SJSA1 (cell line): ENCODE results near the gene ZNF451. TPM values are rescaled to one million over a fixed set of nuclear protein-coding genes. Genes with fewer than 3 reads are reported as not detected.
A peak's percentile ranks its signal among the peaks of the same experiment; 100 is the strongest.
"Not testable (repeated sequence)": the region's sequence is repeated elsewhere in the genome, so short reads cannot be mapped to it uniquely, and the experiment has no call there.

Experiments used
- DNase-seq, 2 experiments: peaks; one replicate each; pipeline ENCODE4 v3.0.0-alpha.2; 2015 to 2020; ENCODE audit warnings: low spot score in 2 of 2, low read depth in 1 of 2
- H3K27ac ChIP-seq: fragments of 250-450 bp; sonication (Bioruptor Pico); 2 replicates; pipeline ENCODE4 v1.5.1; 2020; ENCODE audit warnings: mild to moderate bottlenecking, moderate library complexity
- H3K27me3 ChIP-seq: fragments of 250-450 bp; sonication (Bioruptor Pico); replicated peaks from 2 replicates; pipeline ENCODE4 v1.5.1; 2020; ENCODE audit warnings: mild to moderate bottlenecking, moderate library complexity
- H3K36me3 ChIP-seq: fragments of 250-450 bp; sonication (Bioruptor Pico); 2 replicates; pipeline ENCODE4 v1.5.1; 2020; ENCODE audit warnings: mild to moderate bottlenecking
- H3K4me1 ChIP-seq: fragments of 250-450 bp; sonication (Bioruptor Pico); replicated peaks from 2 replicates; pipeline ENCODE4 v1.6.1; 2021; ENCODE audit warnings: mild to moderate bottlenecking
- H3K4me3 ChIP-seq: fragments of 250-450 bp; sonication (Bioruptor Pico); 2 replicates; pipeline ENCODE4 v1.5.1; 2020; ENCODE audit warnings: mild to moderate bottlenecking
- H3K9me3 ChIP-seq: fragments of 250-450 bp; sonication (Bioruptor Pico); replicated peaks from 2 replicates; pipeline ENCODE4 v1.5.1; 2020; ENCODE audit warnings: mild to moderate bottlenecking
- total RNA-seq: library from RNA; depleted of rRNA; stranded (reverse); fragments of >200 nt; shearing (Covaris generic); gene quantifications from 2 replicates; pipeline ENCODE4 v1.2.3, GENCODE V29; 2014

The ZNF451 gene
- total RNA-seq, 1 experiment from 2014 or later, result 58.3 TPM

DNA sequence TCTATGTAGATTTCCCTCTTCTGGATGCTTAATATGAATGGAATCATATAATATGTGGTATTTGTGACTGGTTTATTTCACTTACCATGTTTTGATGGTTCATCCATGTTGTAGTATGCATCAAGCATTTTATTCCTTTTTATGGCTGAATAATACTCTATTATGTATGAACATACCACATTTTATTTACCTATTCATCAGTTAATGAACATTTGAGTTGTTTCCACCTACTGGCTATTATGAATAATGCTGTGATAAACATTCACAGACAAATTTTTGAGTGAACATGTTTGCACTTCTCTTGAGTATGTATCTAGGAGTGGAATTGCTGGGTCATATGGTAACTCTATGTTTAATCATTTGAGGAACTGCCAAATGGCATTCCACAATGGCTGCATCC, 14.9 kb upstream of the ZNF451 start:
- H3K4me3 ChIP-seq, result no peak overlapping the region
- no peaks in the 10 kb centered on the region for H3K9me3 ChIP-seq
- no peaks in the 10 kb centered on the region for H3K27me3 ChIP-seq
- no peak for DNase-seq
- H3K27ac ChIP-seq, result no peak overlapping the region
- no peaks in the 10 kb centered on the region for H3K4me1 ChIP-seq
- H3K36me3 ChIP-seq, result no peaks in the 10 kb centered on the region

GRCh38 chr6:57078531-57079207, 11.3 kb upstream of the ZNF451 start:
- no peaks in the 10 kb centered on the region for H3K27me3 ChIP-seq
- no peaks in the 10 kb centered on the region for H3K36me3 ChIP-seq
- no peak overlapping the region for H3K4me3 ChIP-seq
- DNase-seq, result no peak
- H3K27ac ChIP-seq, result no peak overlapping the region
- H3K4me1 ChIP-seq, result no peaks in the 10 kb centered on the region
- H3K9me3 ChIP-seq, result no peaks in the 10 kb centered on the region

DNA sequence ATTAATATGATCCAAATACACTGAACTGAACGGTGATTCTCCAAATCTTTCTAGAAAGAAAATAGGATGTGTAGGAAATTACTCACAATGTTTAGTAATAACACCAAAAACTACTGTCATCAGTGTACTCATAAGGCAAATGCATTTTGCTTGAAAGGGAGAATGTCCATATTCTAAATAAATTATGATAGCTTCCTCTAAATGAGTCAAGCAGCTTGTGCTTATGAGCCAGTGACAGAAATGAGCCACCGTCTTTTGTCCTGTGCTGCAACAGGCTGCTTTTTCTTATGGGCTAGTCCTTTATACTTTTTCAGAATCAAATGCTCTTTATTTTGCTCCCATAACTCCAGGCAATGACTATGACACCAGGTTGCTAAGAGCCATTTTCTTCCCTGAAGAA, 4.5 kb upstream of the ZNF451 start:
- Histone ChIP-seq H3K4me1 (0 out of 2 replicates have a peak, but pooled peaks cover 4% of the 10 kb centered on the region), H3K36me3 (no peaks in the 10 kb centered on the region), H3K27me3 (no peaks in the 10 kb centered on the region), H3K27ac (no peak overlapping the region), H3K4me3 (no peak overlapping the region), H3K9me3 (no peaks in the 10 kb centered on the region)
- no peak for DNase-seq

GRCh38 chr6:57086843-57087242, 3.1 kb upstream of the ZNF451 start:
- no peaks in the 10 kb centered on the region for H3K9me3 ChIP-seq
- H3K4me3 ChIP-seq, result no peak overlapping the region
- H3K36me3 ChIP-seq, result peaks cover 5% of the 10 kb centered on the region
- DNase-seq, result no peak
- no peak overlapping the region for H3K27ac ChIP-seq
- H3K27me3 ChIP-seq, result no peaks in the 10 kb centered on the region
- H3K4me1 ChIP-seq, result peaks cover 9% of the 10 kb centered on the region

DNA sequence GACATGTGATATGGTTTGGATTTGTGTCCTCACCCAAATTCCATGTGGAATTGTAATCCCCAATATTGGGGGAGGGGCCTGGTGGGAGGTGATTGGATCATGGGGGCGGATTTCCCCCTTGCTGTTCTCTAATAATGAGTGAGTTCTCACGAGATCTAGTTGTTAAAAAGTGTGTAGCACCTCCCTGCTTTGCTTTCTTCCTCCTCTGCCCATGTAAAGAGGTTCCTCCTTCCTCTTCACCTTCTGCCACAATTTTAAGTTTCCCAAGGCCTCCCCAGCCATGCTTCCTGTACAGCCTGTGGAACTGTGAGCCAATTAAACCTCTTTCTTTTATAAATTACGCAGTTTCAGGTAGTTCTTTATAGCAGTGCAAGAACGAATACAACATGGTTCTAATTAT, 2.1 kb upstream of the ZNF451 start:
- Histone ChIP-seq H3K4me3 (no peak overlapping the region), H3K36me3 (peaks cover 14% of the 10 kb centered on the region), H3K9me3 (no peaks in the 10 kb centered on the region), H3K4me1 (peaks cover 11% of the 10 kb centered on the region), H3K27me3 (no peaks in the 10 kb centered on the region), H3K27ac (no peak overlapping the region)
- DNase-seq, result no peak

GRCh38 chr6:57089265-57089664, 723 bp upstream of the ZNF451 start:
- DNase-seq, result no peak
- H3K27me3 ChIP-seq, result no peaks in the 10 kb centered on the region
- no peaks in the 10 kb centered on the region for H3K9me3 ChIP-seq
- H3K36me3 ChIP-seq, result peaks cover 24% of the 10 kb centered on the region
- H3K4me1 ChIP-seq, result peaks cover 11% of the 10 kb centered on the region
- no peak overlapping the region for H3K27ac ChIP-seq
- H3K4me3 ChIP-seq, result peak overlapping the region; percentile 62

DNA sequence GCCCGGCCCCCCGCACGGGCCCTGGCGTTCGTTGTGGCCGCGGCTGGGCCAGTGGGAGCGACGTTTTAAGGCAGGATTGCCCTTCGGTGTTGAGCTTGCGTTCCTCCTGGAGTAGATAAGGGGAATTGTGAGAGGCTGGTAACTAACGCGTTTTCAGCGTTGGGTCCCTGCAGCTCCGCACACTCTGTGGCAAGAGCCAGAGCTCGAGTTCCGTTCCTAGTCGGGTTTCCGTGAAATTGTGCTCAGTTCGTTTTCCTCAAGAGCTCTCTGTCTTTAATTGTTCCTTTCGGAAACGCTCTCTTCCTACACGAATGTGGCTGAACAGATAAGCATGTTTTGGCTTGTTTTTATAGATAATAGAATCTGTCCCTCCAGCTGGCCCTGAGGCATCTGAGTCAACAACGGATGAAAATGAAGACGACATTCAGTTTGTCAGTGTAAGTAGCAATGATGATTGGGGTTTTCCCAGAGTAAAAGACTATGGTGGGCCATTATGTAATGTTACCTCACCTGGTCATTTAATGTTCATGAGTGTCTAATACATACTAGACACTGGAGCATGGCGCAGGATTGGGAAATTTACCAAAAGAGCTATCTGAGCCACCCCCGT, 575 bp downstream of the ZNF451 start:
- peak overlapping the region; percentile 62 for H3K4me3 ChIP-seq
- not testable (repeated sequence) for H3K27ac ChIP-seq, H3K27me3 ChIP-seq, H3K9me3 ChIP-seq, DNase-seq
- H3K36me3 ChIP-seq, result peaks cover 29% of the 10 kb centered on the region
- peaks cover 11% of the 10 kb centered on the region for H3K4me1 ChIP-seq

GRCh38 chr6:57091375-57091774, 1.4 kb downstream of the ZNF451 start:
- not testable (repeated sequence) for H3K27ac ChIP-seq, DNase-seq, H3K9me3 ChIP-seq, H3K27me3 ChIP-seq, H3K4me3 ChIP-seq
- H3K36me3 ChIP-seq, result peaks cover 29% of the 10 kb centered on the region
- H3K4me1 ChIP-seq, result peaks cover 11% of the 10 kb centered on the region

- H3K36me3 ChIP-seq, result peaks cover 55% of the 10 kb centered on the region
- H3K27ac ChIP-seq, result no peak overlapping the region
- no peaks in the 10 kb centered on the region for H3K9me3 ChIP-seq
- no peak for DNase-seq
- H3K27me3 ChIP-seq, result no peaks in the 10 kb centered on the region
- peaks cover 7% of the 10 kb centered on the region for H3K4me1 ChIP-seq
- H3K4me3 ChIP-seq, result no peak overlapping the region
These were observed 4.7 kb downstream of the ZNF451 start for GRCh38 chr6:57094689-57095088.

GRCh38 chr6:57097596-57097995, 7.6 kb downstream of the ZNF451 start:
- Histone ChIP-seq H3K27ac (no peak overlapping the region), H3K9me3 (no peaks in the 10 kb centered on the region)
- DNase-seq, result no peak

GRCh38 chr6:57102976-57103375, 13.0 kb downstream of the ZNF451 start:
- no peaks in the 10 kb centered on the region for H3K27me3 ChIP-seq
- H3K27ac ChIP-seq, result no peak overlapping the region
- DNase-seq, result no peak
- H3K36me3 ChIP-seq, result peaks cover 82% of the 10 kb centered on the region
- H3K4me3 ChIP-seq, result no peak overlapping the region
- no peaks in the 10 kb centered on the region for H3K4me1 ChIP-seq
- H3K9me3 ChIP-seq, result no peaks in the 10 kb centered on the region

More at GRCh38 chr6:57097596-57097995, 7.6 kb downstream of the ZNF451 start:
- H3K36me3 ChIP-seq, result peaks cover 72% of the 10 kb centered on the region
- no peaks in the 10 kb centered on the region for H3K4me1 ChIP-seq
- no peak overlapping the region for H3K4me3 ChIP-seq
- H3K27me3 ChIP-seq, result no peaks in the 10 kb centered on the region

DNA sequence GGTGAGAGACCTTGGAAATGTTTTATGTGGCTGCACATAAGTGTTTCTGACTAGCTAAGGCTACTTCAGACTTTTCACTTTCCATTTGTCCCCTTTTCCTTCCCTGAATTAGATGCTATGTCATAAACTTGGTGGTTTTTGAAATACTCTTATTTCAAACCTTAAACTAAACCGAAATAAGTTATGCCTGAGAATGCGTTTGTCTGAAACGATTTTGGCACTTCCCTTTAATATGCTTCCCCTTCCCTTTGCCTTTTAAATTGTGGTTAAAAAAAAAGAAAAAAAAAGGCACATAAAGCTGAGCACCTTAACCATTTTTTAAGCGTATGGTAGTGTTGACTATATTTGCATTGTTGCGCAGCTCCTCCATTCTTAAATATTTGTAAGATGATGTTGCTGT, 14.3 kb downstream of the ZNF451 start:
- Histone ChIP-seq H3K9me3 (no peaks in the 10 kb centered on the region), H3K4me1 (no peaks in the 10 kb centered on the region), H3K27ac (no peak overlapping the region), H3K4me3 (no peak overlapping the region), H3K27me3 (no peaks in the 10 kb centered on the region), H3K36me3 (peaks cover 69% of the 10 kb centered on the region)
- DNase-seq, result no peak

DNA sequence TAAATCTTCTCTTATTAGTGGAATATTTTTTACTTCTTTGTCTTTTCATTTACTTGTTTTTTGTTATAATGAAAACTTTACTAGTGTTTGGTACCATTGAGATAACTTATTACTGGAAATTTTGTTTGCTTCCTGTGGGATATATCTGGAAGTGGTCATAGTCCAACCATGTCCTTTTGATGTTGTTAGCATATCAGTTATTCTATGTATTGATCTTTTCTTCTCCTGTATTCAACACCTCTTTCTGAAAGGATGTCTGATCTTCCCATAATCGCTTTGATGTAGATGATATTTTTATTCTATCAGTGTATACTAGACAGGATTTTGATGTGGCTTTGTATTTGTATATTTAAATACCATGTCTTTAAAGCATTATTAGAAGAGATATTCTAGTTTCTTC, 17.0 kb downstream of the ZNF451 start:
- H3K36me3 ChIP-seq, result peaks cover 49% of the 10 kb centered on the region
- H3K4me3 ChIP-seq, result no peak overlapping the region
- no peak overlapping the region for H3K27ac ChIP-seq
- H3K9me3 ChIP-seq, result no peaks in the 10 kb centered on the region
- H3K27me3 ChIP-seq, result no peaks in the 10 kb centered on the region
- DNase-seq, result no peak
- no peaks in the 10 kb centered on the region for H3K4me1 ChIP-seq

DNA sequence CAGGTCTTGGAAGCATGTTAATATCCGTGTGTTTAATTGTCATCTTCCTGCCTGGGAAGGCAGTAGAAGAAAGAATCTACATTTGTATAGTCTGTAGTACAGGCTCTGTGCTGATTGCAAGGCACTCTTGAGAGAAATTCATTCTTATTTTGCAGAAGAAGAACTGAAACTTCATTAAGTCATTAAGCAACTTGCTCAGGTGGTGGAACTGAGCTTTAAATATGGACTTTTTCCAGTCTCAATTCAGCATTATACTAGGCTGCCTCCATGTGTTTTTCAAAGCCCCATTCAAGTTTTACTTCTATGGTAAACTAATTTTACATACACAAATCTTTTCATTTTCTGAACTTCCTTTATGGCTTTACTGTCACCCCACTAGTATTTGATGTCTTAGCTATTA, 18.7 kb downstream of the ZNF451 start:
- peaks cover 32% of the 10 kb centered on the region for H3K36me3 ChIP-seq
- H3K4me1 ChIP-seq, result no peaks in the 10 kb centered on the region
- H3K27me3 ChIP-seq, result no peaks in the 10 kb centered on the region
- no peak for DNase-seq
- H3K9me3 ChIP-seq, result no peaks in the 10 kb centered on the region
- H3K4me3 ChIP-seq, result no peak overlapping the region
- H3K27ac ChIP-seq, result no peak overlapping the region

- Histone ChIP-seq H3K27me3 (no peaks in the 10 kb centered on the region), H3K36me3 (peaks cover 20% of the 10 kb centered on the region), H3K4me1 (no peaks in the 10 kb centered on the region), H3K4me3 (no peak overlapping the region), H3K9me3 (no peaks in the 10 kb centered on the region), H3K27ac (no peak overlapping the region)
- DNase-seq, result no peak
These were observed 19.9 kb downstream of the ZNF451 start for GRCh38 chr6:57109880-57110279.
